ENCODE measurements around the gene BDKRB1.

The BDKRB1 gene

GRCh38 chr14:96281486-96281885, 25.5 kb downstream of the BDKRB1 start:
- no peak for DNase-seq (ENCODE audit: low read depth)

- no peak for DNase-seq (ENCODE audit: low read depth)
Measured at GRCh38 chr14:96284008-96284407, 28.0 kb downstream of the BDKRB1 start.

GRCh38 chr14:96284430-96284829, 28.4 kb downstream of the BDKRB1 start:
- DNase-seq (ENCODE audit: low read depth) = no peak

DNA sequence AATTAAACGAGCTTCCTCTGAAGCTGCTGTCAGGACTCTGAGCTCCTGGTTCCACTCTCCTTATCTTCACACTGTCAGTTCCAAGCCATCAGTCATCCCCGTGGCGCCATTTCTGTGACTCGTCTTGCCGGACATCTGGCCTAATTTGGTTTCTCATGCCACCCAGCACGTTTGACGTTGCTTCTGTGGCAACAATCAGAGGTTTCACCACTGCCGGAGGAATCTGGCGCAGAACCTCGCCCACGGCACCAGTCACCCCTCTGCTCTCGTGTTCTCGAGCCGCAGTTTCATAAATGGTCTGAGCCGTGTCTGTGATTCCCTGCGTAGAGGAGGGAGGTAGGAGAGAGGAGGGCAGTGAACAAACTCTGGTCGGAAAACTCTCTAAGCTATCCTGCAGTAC, 29.7 kb downstream of the BDKRB1 start:
- DNase-seq (ENCODE audit: low read depth) = no peak

GRCh38 chr14:96286251-96286650, 30.2 kb downstream of the BDKRB1 start:
- DNase-seq (ENCODE audit: low read depth) = no peak

DNA sequence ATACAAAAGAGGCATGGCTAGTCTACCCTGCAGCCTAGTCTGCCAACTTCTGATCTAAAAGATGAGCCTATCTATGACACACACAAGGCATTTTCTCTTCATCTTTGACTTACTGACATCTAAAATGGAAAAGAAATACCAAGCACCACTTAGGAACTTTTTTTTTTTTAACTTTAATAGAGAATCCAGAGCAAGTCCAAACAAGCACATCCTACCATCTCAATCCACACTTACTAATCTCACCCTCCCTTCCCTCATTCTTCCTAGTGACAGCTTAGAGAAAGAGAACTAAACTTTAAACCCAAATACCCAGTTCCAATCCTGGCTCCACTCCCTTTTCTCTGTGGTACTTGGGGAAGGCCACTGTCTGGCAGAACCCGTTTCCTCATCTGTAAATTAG, 31.8 kb downstream of the BDKRB1 start:
- no peak for DNase-seq (ENCODE audit: low read depth)

DNA sequence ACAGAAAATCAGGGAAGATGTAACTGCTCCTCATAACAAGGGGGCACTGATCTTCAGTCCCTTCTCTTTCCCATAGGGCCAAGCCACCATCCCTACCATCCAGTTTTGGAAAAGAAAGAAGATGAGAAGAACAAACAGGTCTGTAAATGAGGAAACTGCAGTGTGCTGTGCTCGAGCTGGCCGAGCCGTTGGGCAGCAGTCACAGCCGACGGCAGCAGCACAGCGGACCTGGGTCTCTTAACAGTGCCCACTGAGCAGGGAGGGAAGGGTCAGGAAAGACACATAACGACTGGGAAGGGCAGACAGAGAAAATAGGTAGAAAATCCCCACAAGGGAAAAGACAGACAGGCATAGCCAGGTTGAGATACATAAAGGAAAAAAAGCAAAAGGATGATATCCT, 38.2 kb downstream of the BDKRB1 start:
- no peak for DNase-seq (ENCODE audit: low read depth)

DNA sequence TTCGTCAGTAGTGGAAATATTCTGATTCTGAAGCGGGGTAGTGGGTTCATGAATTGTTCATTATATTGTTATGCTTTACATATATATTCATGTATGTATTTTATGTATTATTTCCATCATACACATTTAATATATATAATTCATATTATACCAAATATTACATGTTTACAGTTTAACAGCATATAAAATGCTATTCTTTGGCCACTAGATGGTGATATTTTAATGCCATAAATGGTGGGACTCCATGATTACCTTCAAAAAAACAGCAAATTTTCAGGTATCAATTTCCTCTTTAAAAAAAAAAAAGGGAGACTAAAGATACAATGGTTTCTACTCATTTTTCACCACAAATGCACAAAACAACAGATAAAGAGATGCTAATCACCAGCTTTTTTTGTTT, 41.0 kb downstream of the BDKRB1 start:
- no peak for DNase-seq (ENCODE audit: low read depth)

DNA sequence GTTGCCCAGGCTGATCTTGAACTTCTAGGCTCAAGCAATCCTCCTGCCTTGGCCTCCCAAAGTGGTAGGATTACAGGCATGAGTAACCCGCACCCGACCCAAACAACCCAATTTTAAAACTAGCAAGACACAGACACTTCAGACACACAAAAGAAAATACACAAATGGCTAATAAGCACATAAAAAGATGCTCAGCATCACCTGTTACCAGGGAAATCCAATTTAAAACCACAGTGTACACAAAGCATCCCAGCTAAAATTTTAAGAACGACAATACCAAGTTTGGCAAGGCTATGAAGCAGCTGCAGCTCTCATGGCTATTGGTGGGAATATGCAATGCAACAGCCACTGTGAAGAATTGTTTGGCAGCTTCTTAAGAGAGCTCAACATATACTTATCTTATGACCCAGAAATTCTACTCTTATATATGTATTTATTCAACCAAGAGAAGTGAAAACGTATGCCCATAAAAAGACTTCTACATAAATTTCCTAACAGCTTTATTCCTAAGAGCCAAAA, 42.0 kb downstream of the BDKRB1 start:
- DNase-seq (ENCODE audit: low read depth) = no peak

- DNase-seq (ENCODE audit: low read depth) = no peak
Measured at GRCh38 chr14:96299441-96299840, 43.4 kb downstream of the BDKRB1 start.

GRCh38 chr14:96303981-96304380, 48.0 kb downstream of the BDKRB1 start:
- no peak for DNase-seq (ENCODE audit: low read depth)

DNA sequence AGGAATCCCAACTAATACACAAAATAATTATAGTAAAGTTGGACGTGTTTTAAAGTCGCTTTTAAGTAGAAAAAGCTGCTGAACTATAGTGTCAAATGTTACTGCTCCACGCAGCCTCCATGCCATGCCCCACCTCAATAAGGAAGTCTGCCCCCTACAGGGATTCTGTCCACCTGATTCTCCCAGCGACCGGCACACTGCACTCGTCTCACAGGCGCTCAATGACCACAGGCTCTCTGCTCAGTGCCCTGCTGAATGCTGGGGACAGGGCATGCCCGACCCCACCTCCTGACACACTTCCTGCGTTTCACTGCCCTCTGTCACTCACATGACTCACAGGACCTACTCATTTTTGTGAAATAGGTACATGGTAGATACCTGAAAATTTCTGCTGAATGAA, 48.9 kb downstream of the BDKRB1 start:
- DNase-seq (ENCODE audit: low read depth) = no peak

DNA sequence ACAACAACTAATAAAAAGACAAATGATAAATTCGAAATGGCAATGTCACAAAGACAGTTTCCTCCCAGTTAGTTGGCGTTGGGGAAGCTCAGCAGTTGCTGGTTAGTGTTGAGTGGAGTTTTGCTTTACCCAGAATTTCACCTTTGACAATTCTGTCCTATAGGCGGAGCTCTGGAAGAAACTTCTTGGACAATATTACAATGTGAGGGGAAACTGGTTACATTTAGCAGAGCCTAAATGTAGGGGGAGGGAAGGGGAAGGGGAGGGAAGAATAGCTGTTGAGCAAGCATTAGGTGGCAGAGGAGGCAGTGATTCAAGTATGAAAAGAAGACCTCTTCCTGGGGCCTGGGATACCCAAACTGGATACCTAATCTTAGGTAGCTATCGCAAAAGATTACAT, 51.4 kb downstream of the BDKRB1 start:
- no peak for DNase-seq (ENCODE audit: low read depth)

DNA sequence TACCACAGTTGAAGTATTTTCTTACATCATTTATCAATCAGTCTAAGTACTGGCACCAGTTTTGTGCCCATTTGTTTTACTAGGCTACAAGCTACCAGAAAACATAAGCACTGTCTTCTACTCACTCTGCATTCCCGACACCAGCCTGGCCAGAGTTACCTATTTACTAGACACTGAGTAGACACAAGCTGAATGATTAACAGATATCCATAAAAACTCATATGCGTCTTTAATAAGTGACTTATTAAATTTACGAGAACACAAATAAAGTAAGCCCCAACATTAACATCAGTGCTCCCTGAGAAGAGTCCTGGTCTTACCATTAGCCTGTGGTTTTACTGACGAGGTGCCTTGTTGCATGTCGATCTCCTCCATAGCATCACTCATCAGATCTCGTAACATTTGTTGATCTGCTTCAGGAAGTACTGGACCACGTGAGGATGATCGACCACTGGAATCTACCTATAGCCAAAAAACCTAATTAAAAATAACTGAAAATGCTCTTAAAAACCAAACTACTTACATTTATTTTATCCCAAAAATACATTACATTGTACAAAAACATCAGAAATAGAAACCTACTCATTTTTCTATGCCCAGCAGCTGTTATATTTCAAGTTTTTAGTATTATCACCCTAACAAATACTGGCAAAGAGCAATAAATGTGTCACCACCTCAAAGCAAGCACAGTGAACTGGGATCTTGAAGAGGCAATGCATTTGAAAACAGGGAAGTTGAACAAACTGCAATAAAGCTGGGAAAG, 53.3 kb downstream of the BDKRB1 start:
- no peak for DNase-seq (ENCODE audit: low read depth)

DNA sequence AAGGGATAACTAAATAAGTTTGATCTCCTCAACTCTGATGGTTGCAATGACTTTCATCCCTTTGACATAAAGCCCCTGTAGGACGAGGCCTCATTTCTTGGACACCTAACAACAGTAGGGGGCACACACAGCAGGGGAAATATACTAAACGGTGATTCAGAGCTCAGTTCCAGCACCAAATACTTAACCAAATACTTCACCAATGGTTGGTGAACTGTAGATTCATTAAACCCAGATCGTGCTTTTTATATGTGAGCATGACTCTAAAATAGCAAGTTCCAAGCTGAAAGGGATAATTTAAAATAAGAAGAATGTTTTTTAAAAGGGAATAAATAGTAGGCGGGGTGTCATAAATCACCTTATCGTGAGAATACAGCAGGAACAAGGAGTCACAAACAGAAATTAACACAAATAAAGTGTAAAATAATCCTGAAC, 53.9 kb downstream of the BDKRB1 start:
- DNase-seq (ENCODE audit: low read depth) = no peak

- DNase-seq (ENCODE audit: low read depth) = no peak
Measured at GRCh38 chr14:96310906-96311305, 54.9 kb downstream of the BDKRB1 start.
